ENCODE data around the gene EIF3L.

Gene EIF3L

GRCh38 chr22:37855462-37855861, 6.2 kb downstream of the EIF3L start:
- no peak for DNase-seq

- DNase-seq: no peak
These were observed 11.7 kb downstream of the EIF3L start for GRCh38 chr22:37860796-37861421.

DNA sequence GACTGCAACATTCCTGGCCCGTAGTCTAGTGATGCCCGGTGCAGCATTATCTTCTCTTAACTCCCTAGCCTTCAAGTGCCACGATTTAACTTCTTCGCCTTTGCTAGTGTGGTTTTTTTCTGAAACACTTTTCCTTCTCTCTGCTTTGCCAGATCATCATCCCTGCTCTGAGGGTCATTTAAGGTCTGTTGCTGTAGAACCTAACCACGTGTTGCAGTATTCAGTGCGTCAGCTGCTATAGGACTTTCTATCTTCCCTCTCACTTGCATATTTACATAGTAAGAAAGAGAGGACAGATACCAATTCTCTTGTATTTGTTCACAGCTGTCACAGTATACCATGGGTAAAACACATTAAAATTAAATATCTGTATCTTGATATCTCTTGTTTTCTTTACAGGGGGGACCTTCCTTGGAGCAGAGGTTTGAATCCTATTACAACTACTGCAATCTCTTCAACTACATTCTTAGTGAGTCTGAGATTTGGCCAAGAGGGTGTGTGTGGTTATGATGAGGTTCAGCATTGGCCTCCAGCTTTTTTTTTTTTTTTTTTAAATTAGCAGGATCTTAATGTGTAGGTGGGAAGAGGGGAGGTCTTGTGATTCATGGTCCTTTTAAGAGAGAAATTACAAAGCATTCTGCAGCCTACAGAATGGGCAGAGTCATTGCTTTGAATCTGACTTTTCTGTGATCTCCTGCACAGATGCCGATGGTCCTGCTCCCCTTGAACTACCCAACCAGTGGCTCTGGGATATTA, 13.5 kb downstream of the EIF3L start:
- DNase-seq: no peak

DNA sequence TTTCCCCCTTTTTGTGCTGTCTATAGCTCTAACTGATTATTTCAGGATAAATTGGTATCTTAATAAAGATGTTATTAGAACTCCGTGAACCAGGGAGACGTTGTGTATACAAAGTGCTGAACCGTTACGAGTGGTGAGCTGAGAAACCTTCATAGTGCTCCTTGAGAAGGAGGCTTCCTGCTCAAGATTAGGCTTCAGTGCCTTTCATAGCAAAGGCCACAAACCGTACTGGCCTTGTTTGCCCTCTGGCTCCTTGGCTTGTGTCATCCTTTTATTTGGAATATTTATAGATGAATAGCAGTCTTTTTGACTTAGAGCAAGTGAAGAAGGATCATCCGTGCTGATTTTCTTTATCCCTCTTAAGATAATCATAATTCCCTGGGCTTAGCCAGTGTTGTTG, 16.3 kb downstream of the EIF3L start:
- DNase-seq: no peak

GRCh38 chr22:37870273-37870672, 21.1 kb downstream of the EIF3L start:
- DNase-seq: no peak

- no peak for DNase-seq
These were observed 31.6 kb downstream of the EIF3L start for GRCh38 chr22:37880668-37881440.

GRCh38 chr22:37884420-37884819, 35.2 kb downstream of the EIF3L start:
- DNase-seq: no peak

DNA sequence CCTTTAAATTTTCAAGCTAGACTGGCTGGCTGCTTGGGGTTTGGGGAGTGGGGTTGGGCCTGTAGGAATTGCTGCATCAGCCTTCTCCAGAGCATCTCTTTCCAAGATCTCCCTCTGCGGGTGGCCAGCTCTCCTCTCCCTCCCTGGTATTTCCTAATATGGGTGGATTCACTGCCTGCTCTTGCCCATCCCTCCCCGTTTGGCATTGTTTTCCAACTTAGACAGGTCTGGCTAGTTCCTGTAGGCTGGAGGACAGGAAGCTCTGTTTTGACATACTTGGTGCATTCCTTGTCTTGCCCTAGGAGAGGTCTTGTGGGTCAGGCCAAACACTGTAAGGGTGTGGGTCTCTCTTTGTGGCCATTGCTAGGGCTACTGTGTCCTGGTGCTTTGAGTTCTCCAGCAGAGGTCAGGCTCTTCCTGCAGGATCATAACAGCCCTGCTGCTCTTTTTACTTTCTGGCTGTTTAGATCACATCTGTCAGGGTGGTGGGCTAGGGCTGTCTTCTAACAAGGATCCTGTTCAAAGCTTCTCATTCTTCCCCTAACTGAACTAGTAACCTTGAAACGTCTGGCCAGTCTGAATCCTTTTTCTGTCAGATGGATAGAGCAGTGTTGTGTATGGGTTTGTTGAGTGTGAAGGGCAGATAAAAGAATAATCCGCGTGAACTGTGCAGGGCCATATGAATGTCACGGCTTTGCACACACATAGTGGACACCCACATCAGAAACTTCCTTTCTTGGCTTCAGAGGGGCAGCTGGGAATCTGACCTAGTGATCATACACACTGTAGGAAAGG, 38.6 kb downstream of the EIF3L start:
- no peak for DNase-seq

DNA sequence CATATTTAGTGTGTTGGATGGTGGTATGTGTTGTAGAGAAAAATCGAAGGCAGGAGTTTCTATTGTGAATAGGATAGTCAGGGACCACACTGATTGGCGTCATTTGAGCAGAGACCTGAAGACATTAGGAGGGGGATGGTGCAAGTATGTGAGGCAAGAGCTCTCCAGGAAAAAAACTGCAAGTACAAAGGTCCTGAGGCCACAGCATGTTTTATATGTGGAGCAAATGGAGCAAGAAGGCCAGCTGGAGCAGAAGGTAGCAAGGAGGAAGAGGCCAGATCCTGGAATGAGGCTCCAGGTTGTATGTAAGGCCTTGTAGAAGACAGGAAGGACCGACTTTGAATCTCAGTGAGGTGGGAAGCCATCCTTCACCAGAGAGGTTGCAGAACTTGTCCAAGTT, 42.7 kb downstream of the EIF3L start:
- no peak for DNase-seq

GRCh38 chr22:37892566-37893335, 43.5 kb downstream of the EIF3L start:
- DNase-seq: no peak

DNA sequence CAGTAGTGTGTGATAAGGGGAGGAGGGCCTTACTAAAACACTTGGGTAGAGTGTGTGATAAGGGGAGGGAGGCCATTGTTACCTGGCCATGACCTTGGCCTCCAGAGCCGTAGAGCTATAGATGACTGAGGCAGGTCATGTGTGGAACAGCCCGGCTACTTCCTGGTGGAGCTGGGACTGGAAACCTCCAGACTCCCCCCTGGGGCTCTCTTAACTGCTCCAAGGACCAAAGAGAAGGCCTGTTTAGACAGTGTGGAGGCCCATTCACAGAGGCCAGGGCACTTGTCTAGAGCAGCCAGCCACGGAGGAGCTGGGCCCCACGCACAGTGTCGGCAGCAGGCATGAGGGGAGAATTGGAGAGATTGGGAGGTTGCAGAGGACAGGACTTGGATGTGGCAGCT, 44.4 kb downstream of the EIF3L start:
- DNase-seq: no peak

- DNase-seq: no peak
These were observed 45.9 kb downstream of the EIF3L start for GRCh38 chr22:37894939-37895670.

- no peak for DNase-seq
These were observed 47.0 kb downstream of the EIF3L start for GRCh38 chr22:37896181-37896592.

- DNase-seq: no peak
These were observed 47.7 kb downstream of the EIF3L start for GRCh38 chr22:37896939-37897338.

- DNase-seq: no peak
These were observed 48.6 kb downstream of the EIF3L start for GRCh38 chr22:37897807-37898206.

DNA sequence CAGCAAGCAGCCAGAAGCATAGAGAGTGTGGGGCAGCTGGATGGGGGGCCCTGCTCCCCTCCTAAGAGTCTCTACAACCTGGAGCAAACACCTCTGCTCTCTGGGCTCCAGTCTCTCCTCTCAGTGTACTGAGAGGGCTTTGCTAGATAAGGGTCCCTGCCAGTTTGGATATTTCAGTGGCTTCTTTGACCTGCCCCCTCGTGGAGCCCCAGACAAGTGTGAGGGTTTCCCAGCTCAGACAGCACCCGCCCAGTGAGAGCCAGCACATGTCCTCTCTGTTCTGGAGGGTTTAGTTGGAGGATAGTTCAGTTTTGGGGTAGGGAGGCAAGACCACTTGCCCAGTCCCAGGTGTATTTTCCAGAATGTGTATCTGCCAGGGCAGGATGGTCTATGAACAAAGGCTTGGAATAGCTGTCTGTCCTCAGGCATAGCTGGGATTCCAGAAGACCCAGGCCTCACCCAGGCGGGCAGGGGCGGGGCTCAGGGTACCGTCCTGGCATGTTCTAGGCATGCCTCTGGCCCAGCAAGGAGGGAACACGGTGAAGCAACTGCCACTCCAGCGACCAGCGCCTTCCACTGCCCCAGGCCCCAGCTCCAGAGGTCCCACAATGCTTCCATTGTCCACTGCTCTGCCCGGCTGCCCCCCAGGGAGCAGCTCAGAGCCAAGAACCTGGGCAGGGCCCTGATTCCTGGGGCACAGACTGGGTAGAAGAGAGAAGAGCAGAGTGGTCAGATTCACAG, 49.4 kb downstream of the EIF3L start:
- DNase-seq: no peak

DNA sequence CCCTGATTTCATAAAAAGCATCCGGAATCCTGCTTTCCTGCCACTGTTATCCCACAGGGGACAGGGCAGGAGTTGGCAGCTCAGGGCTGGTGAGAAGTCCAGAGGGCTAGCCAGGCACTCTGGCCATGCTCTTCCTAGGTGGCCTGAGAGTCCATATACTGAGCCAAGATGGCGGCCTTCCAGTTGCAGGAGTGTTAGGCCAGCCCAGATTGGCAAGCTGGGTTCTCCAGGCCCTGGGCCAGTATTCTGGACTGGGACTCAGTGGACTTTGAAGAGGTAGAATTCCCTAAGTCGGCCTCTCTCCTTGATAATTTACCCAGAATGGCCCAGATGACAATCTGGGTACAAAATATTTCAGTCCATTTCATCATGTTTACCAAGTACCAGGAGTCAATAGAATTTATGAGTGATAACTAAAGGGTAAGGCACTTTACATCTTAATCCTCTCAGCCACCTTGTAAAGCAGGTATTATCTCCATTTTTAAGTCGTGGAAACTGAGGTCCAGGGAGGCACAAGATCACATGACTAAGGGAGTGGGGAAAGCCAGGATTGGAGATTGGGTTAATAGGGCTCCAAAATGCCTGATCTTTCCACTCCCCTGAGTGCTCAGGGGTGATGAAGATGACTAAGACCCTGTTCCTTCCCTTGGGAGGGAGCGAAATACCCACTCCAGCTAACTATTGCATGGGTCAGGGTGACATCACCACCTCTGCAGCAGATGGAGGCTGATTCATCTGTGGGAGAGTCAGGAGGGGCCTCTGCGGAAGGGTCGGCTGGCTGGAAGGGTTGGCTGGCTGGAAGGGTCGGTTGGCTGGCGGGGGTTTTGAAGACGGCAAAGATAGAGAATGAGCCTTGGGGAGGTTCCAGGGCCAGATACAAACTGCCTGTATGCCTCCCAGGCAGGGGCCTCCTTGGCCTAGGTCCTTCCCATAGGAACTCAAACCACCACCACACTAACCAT, 55.6 kb downstream of the EIF3L start:
- no peak for DNase-seq

DNA sequence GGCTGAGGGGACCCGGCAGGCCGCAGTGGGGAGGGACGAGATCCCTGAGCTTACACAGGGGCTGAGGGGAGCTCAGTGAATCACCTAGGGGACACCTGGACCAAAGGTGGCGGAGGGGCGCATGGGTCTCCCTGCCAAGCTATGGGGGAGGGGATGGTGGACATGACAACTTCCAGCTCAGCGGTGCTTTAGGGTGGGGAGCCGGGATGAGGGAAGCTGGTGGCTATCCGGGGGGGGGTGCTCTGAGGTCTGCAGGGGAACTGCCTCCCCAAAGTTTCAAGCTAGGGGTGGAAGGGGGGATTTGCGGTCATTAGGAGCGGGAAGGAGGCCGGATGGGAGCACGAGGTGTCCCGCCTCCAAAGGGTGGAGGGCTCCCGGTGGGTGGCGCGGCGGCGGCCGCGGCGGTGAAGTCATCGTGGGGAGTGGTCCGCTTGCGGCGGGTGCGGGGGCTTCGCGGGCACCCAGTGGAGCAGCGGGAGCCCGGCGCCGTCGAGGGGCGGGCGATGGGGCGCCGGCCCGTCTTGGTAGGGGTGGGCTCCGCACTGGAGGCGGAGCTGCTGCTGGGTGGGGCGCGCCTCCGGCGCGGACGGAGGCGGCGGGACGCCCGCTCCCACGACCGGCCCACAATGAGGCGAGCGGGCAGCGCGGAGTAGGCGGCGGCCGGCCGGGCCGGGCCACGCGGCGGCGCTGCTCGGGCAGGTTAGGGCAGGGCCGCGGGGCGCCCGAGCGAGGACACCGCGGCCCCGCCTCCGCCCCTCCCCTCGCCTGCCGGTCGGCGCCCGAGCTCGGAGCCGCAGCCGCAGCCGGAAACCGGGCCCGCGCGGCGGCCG, 56.5 kb downstream of the EIF3L start, which contains the start of gene MICALL1:
TSS of gene MICALL1 (plus strand) at position 764 of the 830 bp plus-strand sequence. CDS start 126 bp downstream, outside the sequence.
- DNase-seq: no peak

All from cortex of kidney (tissue), 1 donor.